ENCODE measurements around the gene ADAM17.

The ADAM17 gene

GRCh38 chr2:9490789-9491188 is 64.8 kb downstream of the ADAM17 start:
- TF ChIP-seq SP1 (IDR thresholded peaks at IDR 0.05) (no peak), FOXK2 (IDR thresholded peaks at IDR 0.05) (no peak), FOXA1 (IDR thresholded peaks at IDR 0.05) (no peak), L3MBTL2 (conservative IDR thresholded peaks at IDR 0.05) (no peak), SUZ12 (IDR thresholded peaks at IDR 0.05) (no peak), ELF4 (IDR thresholded peaks at IDR 0.05) (no peak), BHLHE40 (IDR thresholded peaks at IDR 0.05; ENCODE audit: borderline replicate concordance) (no peak), NFRKB (IDR thresholded peaks at IDR 0.05) (no peak), ARNT (IDR thresholded peaks at IDR 0.05) (no peak), HDGF (IDR thresholded peaks at IDR 0.05; ENCODE audit: borderline replicate concordance) (no peak), CTBP1 (IDR thresholded peaks at IDR 0.05; ENCODE audit: borderline replicate concordance) (no peak), PKNOX1 (IDR thresholded peaks at IDR 0.05) (no peak), LEF1 (IDR thresholded peaks at IDR 0.05; ENCODE audit: borderline replicate concordance) (no peak), ZNF384 (IDR thresholded peaks at IDR 0.05) (no peak), TARDBP (IDR thresholded peaks at IDR 0.05) (no peak), FOXM1 (IDR thresholded peaks at IDR 0.05; ENCODE audit: borderline replicate concordance) (no peak)
- ChIA-PET POLR2A (no interaction called here), CTCF (interaction anchor here (0.6 kb wide), 1 partner anchor 14 kb away, joined by 3 read pairs; no protein-coding TSS in a partner anchor)
- DNase-seq (ENCODE audit: extremely low spot score), result no peak

- CTCF ChIA-PET, result no interaction called here
- TF ChIP-seq PKNOX1 (IDR thresholded peaks at IDR 0.05), result no peak
- POLR2A ChIA-PET, result no interaction called here
- no peak for DNase-seq (ENCODE audit: extremely low spot score)
These were observed 66.8 kb downstream of the ADAM17 start for GRCh38 chr2:9488583-9489547.

GRCh38 chr2:9484533-9484932 is 71.1 kb downstream of the ADAM17 start:
- POLR2A ChIA-PET, result interaction anchor here (1.5 kb wide), 1 partner anchor 11 kb away, joined by 4 read pairs; no protein-coding TSS in a partner anchor
- DNase-seq (ENCODE audit: extremely low spot score), result no peak
- CTCF ChIA-PET, result no interaction called here
- TF ChIP-seq SUZ12 (IDR thresholded peaks at IDR 0.05) (no peak), FOXM1 (IDR thresholded peaks at IDR 0.05; ENCODE audit: borderline replicate concordance) (no peak), ELF4 (IDR thresholded peaks at IDR 0.05) (no peak), FOXA1 (IDR thresholded peaks at IDR 0.05) (no peak), SP1 (IDR thresholded peaks at IDR 0.05) (no peak), FOXK2 (IDR thresholded peaks at IDR 0.05) (no peak)

GRCh38 chr2:9483107-9483506 is 72.5 kb downstream of the ADAM17 start:
- POLR2A ChIA-PET, result no interaction called here
- TF ChIP-seq ZNF384 (IDR thresholded peaks at IDR 0.05) (no peak), SP1 (IDR thresholded peaks at IDR 0.05) (no peak)
- no peak for DNase-seq (ENCODE audit: extremely low spot score)
- CTCF ChIA-PET, result interaction anchor here (0.5 kb wide), 1 partner anchor 230 kb away, joined by 3 read pairs; no protein-coding TSS in a partner anchor

- ChIA-PET CTCF (no interaction called here), POLR2A (no interaction called here)
- TF ChIP-seq TARDBP (IDR thresholded peaks at IDR 0.05), result no peak
- no peak for TF ChIP-seq ZNF384 (IDR thresholded peaks at IDR 0.05)
- no peak for TF ChIP-seq SP1 (IDR thresholded peaks at IDR 0.05)
- TF ChIP-seq CTBP1 (IDR thresholded peaks at IDR 0.05; ENCODE audit: borderline replicate concordance), result no peak
- TF ChIP-seq ELF4 (IDR thresholded peaks at IDR 0.05), result no peak
- TF ChIP-seq FOXK2 (IDR thresholded peaks at IDR 0.05), result no peak
- TF ChIP-seq ARNT (IDR thresholded peaks at IDR 0.05), result no peak
- no peak for TF ChIP-seq NFRKB (IDR thresholded peaks at IDR 0.05)
- TF ChIP-seq BHLHE40 (IDR thresholded peaks at IDR 0.05; ENCODE audit: borderline replicate concordance), result no peak
- no peak for TF ChIP-seq FOXA1 (IDR thresholded peaks at IDR 0.05)
- TF ChIP-seq FOXM1 (IDR thresholded peaks at IDR 0.05; ENCODE audit: borderline replicate concordance), result no peak
- no peak for TF ChIP-seq LEF1 (IDR thresholded peaks at IDR 0.05; ENCODE audit: borderline replicate concordance)
- no peak for TF ChIP-seq HDGF (IDR thresholded peaks at IDR 0.05; ENCODE audit: borderline replicate concordance)
- DNase-seq (ENCODE audit: extremely low spot score), result no peak
These were observed 75.5 kb downstream of the ADAM17 start for GRCh38 chr2:9480157-9480556.

- DNase-seq (ENCODE audit: extremely low spot score), result no peak
- TF ChIP-seq CTBP1 (IDR thresholded peaks at IDR 0.05; ENCODE audit: borderline replicate concordance), result no peak
- TF ChIP-seq ARNT (IDR thresholded peaks at IDR 0.05), result no peak
- no peak for TF ChIP-seq HDGF (IDR thresholded peaks at IDR 0.05; ENCODE audit: borderline replicate concordance)
- no peak for TF ChIP-seq PKNOX1 (IDR thresholded peaks at IDR 0.05)
- no peak for TF ChIP-seq NFRKB (IDR thresholded peaks at IDR 0.05)
- TF ChIP-seq BHLHE40 (IDR thresholded peaks at IDR 0.05; ENCODE audit: borderline replicate concordance), result no peak
- no peak for TF ChIP-seq L3MBTL2 (conservative IDR thresholded peaks at IDR 0.05)
- no peak for TF ChIP-seq TARDBP (IDR thresholded peaks at IDR 0.05)
- TF ChIP-seq FOXA1 (IDR thresholded peaks at IDR 0.05), result no peak
- TF ChIP-seq FOXK2 (IDR thresholded peaks at IDR 0.05), result no peak
- no peak for TF ChIP-seq ZNF384 (IDR thresholded peaks at IDR 0.05)
- no peak for TF ChIP-seq SUZ12 (IDR thresholded peaks at IDR 0.05)
- TF ChIP-seq SP1 (IDR thresholded peaks at IDR 0.05), result no peak
- no peak for TF ChIP-seq LEF1 (IDR thresholded peaks at IDR 0.05; ENCODE audit: borderline replicate concordance)
- POLR2A ChIA-PET, result no interaction called here
- CTCF ChIA-PET, result no interaction called here
These were observed 77.1 kb downstream of the ADAM17 start for GRCh38 chr2:9478526-9478925.

All from HEK293T (cell line).